Activated naive CD4-positive, alpha-beta T cell treated with anti-CD3 and anti-CD28 coated beads, Interleukin-2, amount 50 U/mL, for 72 hours (primary cell): ENCODE data around the gene SLC18A2. TPM values are rescaled to one million over a fixed set of nuclear protein-coding genes. Genes with fewer than 3 reads are reported as not detected.
A peak's percentile ranks its signal among the peaks of the same experiment; 100 is the strongest.
"Not testable (repeated sequence)": the region's sequence is repeated elsewhere in the genome, so short reads cannot be mapped to it uniquely, and the experiment has no call there.

Experiments
- ATAC-seq, 2 donors: fragments of 150-1000 bp; cut with Tn5 transposase; 2 replicates each; pipeline ENCODE4 v1.10.0; 2021; ENCODE audit warnings: mild to moderate bottlenecking in 2 of 2, moderate library complexity in 2 of 2
- DNase-seq, 2 donors: peaks; one replicate each; pipeline ENCODE4 v3.0.0; 2021 to 2022; ENCODE audit warnings: low spot score in 2 of 2
- H3K27ac Mint-ChIP-seq, 2 donors: one replicate each; pipeline ENCODE4 v1.8.0; 2022; ENCODE audit warnings: mild to moderate bottlenecking in 2 of 2, mixed read lengths in 2 of 2
- H3K36me3 Mint-ChIP-seq, 2 donors: one replicate each; pipeline ENCODE4 v1.8.0; 2022; ENCODE audit warnings: mixed read lengths in 2 of 2
- H3K9me3 Mint-ChIP-seq, 2 donors: one replicate each; pipeline ENCODE4 v1.8.0; 2022; ENCODE audit warnings: mixed read lengths in 2 of 2
- total RNA-seq, 2 donors: library from RNA; stranded (reverse); gene quantifications; one replicate each; pipeline ENCODE4 v1.2.3, GENCODE V29; 2022

SLC18A2 gene
- total RNA-seq, 2 donors from 2014 or later = 0.06 to 0.09 TPM

- ATAC-seq = no peak
- Mint-ChIP-seq H3K27ac (no peak overlapping the region), H3K36me3 (no peaks in the 10 kb centered on the region), H3K9me3 (no peaks in the 10 kb centered on the region)
- DNase-seq = no peak
These were observed 33.6 kb downstream of the SLC18A2 start for GRCh38 chr10:117274509-117274908.

DNA sequence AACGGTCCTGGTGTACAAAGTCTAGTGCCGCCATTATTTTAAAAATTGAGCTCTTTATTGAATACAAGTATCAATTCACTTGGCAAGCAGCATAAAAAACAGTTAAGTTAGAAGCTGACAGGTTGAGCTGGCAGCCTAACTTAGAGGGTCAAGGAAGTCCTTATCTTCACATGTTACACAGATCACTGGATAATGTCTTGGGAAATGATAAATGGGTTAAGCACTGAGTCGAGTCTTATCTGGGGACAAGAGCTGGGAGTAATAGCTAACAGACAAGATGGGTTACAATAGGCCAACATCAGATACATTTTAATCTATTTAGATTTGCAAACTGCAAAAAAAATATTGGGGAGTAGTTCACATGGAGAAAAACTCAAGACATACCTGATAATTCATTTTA, 34.2 kb downstream of the SLC18A2 start:
- no peak for ATAC-seq
- H3K9me3 Mint-ChIP-seq = no peaks in the 10 kb centered on the region
- no peaks in the 10 kb centered on the region for H3K36me3 Mint-ChIP-seq
- H3K27ac Mint-ChIP-seq = no peak overlapping the region
- no peak for DNase-seq

- ATAC-seq (no peak), DNase-seq (no peak)
- no peaks in the 10 kb centered on the region for H3K36me3 Mint-ChIP-seq
- no peak overlapping the region for H3K27ac Mint-ChIP-seq
- no peaks in the 10 kb centered on the region for H3K9me3 Mint-ChIP-seq
These were observed 36.8 kb downstream of the SLC18A2 start for GRCh38 chr10:117277675-117278074.

GRCh38 chr10:117284716-117285494, 44.0 kb downstream of the SLC18A2 start:
- ATAC-seq (no peak), DNase-seq (no peak)
- Mint-ChIP-seq H3K27ac (no peak overlapping the region), H3K9me3 (no peaks in the 10 kb centered on the region), H3K36me3 (peaks cover 0 to 13% of the 10 kb centered on the region in 2 donors)

DNA sequence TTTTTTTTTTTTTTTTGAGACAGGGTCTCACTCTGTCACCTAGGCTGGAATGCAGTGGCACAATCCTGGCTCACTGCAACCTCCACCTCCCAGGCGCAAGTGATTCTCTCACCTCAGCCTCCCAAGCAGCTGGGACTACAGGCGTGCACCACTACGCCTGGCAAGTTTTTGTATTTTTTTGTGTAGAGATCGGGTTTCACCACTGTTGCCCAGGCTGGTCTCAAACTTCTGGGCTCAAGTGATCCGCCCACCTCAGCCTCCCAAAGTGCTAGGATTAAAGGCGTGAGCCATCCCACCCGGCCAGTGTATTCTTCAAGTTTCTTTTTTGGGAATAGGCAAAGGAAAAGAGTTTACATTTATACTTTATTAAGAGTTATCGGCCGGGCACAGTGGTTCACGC, 50.0 kb downstream of the SLC18A2 start:
- H3K27ac Mint-ChIP-seq, H3K9me3 Mint-ChIP-seq, DNase-seq, ATAC-seq, H3K36me3 Mint-ChIP-seq: not testable (repeated sequence)

GRCh38 chr10:117294039-117294645, 53.2 kb downstream of the SLC18A2 start:
- DNase-seq = no peak
- no peak for ATAC-seq
- Mint-ChIP-seq H3K36me3 (peaks cover 5 to 6% of the 10 kb centered on the region in 2 donors), H3K27ac (peak overlapping the region in 1 of 2 donors; percentile 19), H3K9me3 (no peaks in the 10 kb centered on the region)

- Mint-ChIP-seq H3K36me3 (peaks cover 4 to 12% of the 10 kb centered on the region in 2 donors), H3K9me3 (peaks cover 0 to 2% of the 10 kb centered on the region in 2 donors), H3K27ac (peak overlapping the region in 1 of 2 donors; percentile 19)
- DNase-seq (no peak), ATAC-seq (no peak)
These were observed 53.8 kb downstream of the SLC18A2 start for GRCh38 chr10:117294735-117295134.

GRCh38 chr10:117298219-117298618, 57.3 kb downstream of the SLC18A2 start:
- no peak for DNase-seq
- Mint-ChIP-seq H3K36me3 (peaks cover 18 to 24% of the 10 kb centered on the region in 2 donors), H3K9me3 (peaks cover 6 to 11% of the 10 kb centered on the region in 2 donors), H3K27ac (no peak overlapping the region)
- no peak for ATAC-seq

GRCh38 chr10:117299435-117299834, 58.5 kb downstream of the SLC18A2 start:
- Mint-ChIP-seq H3K27ac (no peak overlapping the region), H3K9me3 (peaks cover 6 to 11% of the 10 kb centered on the region in 2 donors), H3K36me3 (peaks cover 29 to 33% of the 10 kb centered on the region in 2 donors)
- ATAC-seq = no peak
- DNase-seq = no peak

DNA sequence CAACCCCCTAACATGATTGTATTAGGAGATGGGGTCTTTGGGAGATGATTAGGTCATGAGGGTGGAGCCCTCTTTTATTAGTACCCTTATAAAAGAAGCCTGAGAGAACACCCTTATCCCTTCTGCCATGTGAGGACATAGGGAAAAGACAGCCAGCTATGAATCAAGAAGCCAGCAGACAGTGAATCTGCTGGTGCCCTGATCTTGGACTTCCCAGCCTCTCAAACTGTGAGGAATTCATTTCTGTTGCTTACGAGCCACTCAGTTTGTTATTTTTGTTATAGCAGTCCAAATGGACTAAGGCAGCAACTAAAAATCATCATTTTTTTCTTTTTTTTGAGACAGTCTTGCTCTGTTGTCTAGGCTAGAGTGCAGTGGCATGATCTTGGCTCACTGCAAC, 59.8 kb downstream of the SLC18A2 start:
- H3K36me3 Mint-ChIP-seq = peaks cover 34 to 35% of the 10 kb centered on the region in 2 donors
- ATAC-seq (no peak), DNase-seq (no peak)
- H3K27ac Mint-ChIP-seq = no peak overlapping the region
- H3K9me3 Mint-ChIP-seq = peaks cover 6 to 11% of the 10 kb centered on the region in 2 donors

DNA sequence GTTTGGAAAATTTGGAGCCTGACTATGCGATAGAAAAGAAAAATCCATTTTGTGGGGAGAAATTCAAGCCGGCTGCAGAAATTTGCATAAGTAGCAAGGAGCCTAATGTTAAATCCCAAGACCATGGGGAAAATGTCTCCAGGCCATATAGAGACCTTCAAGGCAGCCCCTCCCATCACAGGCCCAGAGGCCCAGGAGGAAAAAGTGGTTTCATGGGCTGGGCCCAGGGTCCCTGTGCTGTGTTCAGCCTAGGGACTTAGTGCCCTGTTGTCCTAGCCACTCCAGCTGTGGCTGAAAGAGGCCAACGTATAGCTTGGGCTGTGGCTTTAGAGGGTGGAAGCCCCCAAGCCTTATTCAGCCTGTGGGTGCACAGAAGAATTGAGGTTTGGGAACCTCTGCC, 62.5 kb downstream of the SLC18A2 start:
- H3K27ac Mint-ChIP-seq, DNase-seq, ATAC-seq: not testable (repeated sequence)
- peaks cover 34 to 35% of the 10 kb centered on the region in 2 donors for H3K36me3 Mint-ChIP-seq
- peaks cover 6 to 11% of the 10 kb centered on the region in 2 donors for H3K9me3 Mint-ChIP-seq

GRCh38 chr10:117306674-117307073, 65.8 kb downstream of the SLC18A2 start:
- DNase-seq (no peak), ATAC-seq (no peak)
- H3K36me3 Mint-ChIP-seq = peaks cover 32 to 39% of the 10 kb centered on the region in 2 donors
- H3K9me3 Mint-ChIP-seq = peaks cover 6% of the 10 kb centered on the region in 2 donors
- no peak overlapping the region for H3K27ac Mint-ChIP-seq

DNA sequence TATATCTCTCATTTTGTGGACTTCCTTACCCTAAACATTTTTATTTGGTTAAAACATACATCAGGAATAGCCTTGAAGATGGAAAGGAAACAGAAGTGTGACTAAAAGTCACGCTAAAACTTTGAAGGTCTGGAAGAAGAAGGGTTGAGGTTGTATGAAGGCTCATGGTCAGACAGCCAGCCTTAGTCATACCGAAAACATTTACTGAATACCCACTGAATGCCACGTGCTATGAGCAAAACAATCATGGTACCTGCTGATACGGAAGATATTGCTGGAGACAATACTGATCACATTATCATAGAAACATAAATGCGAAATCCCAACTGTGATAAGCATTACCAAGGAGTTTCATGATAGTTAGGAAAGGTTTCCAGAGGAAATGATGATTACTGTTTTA, 70.3 kb downstream of the SLC18A2 start:
- peaks cover 22 to 27% of the 10 kb centered on the region in 2 donors for H3K36me3 Mint-ChIP-seq

GRCh38 chr10:117312430-117312829, 71.5 kb downstream of the SLC18A2 start:
- ATAC-seq (no peak), DNase-seq (no peak)
- H3K27ac Mint-ChIP-seq = no peak overlapping the region
- peaks cover 22 to 27% of the 10 kb centered on the region in 2 donors for H3K36me3 Mint-ChIP-seq
- no peaks in the 10 kb centered on the region for H3K9me3 Mint-ChIP-seq

More for the DNA sequence above, 70.3 kb downstream of the SLC18A2 start:
- no peaks in the 10 kb centered on the region for H3K9me3 Mint-ChIP-seq
- peak overlapping the region in 1 of 2 donors; percentile 16 for H3K27ac Mint-ChIP-seq
- ATAC-seq (no peak), DNase-seq (no peak)

GRCh38 chr10:117313641-117314040, 72.7 kb downstream of the SLC18A2 start:
- DNase-seq = no peak
- Mint-ChIP-seq H3K9me3 (no peaks in the 10 kb centered on the region), H3K27ac (no peak overlapping the region), H3K36me3 (peaks cover 22 to 27% of the 10 kb centered on the region in 2 donors)
- ATAC-seq = no peak

DNA sequence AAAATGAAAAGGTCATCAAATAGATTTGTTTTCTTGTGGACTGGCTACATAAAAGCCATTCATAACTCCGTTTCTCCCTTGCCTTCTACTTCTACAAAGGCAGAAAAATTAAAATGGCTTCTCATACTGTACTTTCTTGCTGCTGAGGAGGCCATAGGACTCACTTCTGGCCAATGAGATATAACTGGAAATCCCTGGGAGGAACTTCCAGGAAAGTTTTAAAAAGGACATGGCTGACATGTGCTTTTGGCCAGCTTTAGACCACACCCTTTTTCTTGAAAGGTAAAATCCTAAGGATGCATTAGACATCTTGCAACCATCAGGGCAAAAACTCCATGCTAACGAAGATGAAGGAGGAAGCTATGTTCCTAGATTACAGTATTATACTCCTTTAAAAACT, 75.8 kb downstream of the SLC18A2 start:
- H3K27ac Mint-ChIP-seq = no peak overlapping the region
- ATAC-seq (no peak), DNase-seq (no peak)
- H3K36me3 Mint-ChIP-seq = peaks cover 15% of the 10 kb centered on the region in 2 donors
- no peaks in the 10 kb centered on the region for H3K9me3 Mint-ChIP-seq

- ATAC-seq (no peak), DNase-seq (no peak)
- Mint-ChIP-seq H3K27ac (no peak overlapping the region), H3K9me3 (no peaks in the 10 kb centered on the region), H3K36me3 (peaks cover 5 to 6% of the 10 kb centered on the region in 2 donors)
These were observed 78.0 kb downstream of the SLC18A2 start for GRCh38 chr10:117318909-117319308.
